PC-3 (cell line): ENCODE measurements around the gene LCNL1. TPM values are rescaled to one million over a fixed set of nuclear protein-coding genes. Genes with fewer than 3 reads are reported as not detected.
"Not testable (repeated sequence)": the region's sequence is repeated elsewhere in the genome, so short reads cannot be mapped to it uniquely, and the experiment has no call there.

ENCODE experiments used
- ATAC-seq: fragments of 200-7000 bp; cut with Tn5 transposase; 2 replicates; pipeline ENCODE4 v1.9.1; 2020; ENCODE audit warnings: mild to moderate bottlenecking, moderate library complexity
- BruUV-seq: library from RNA; stranded (reverse); fragments of 400-500 nt; replicated peaks from 2 replicates; lab custom pipeline; 2021; lab: Mats Ljungman, UMichigan
- CTCF ChIA-PET: fragments of 300-600 bp; sonication (Branson Sonifier 250); formaldehyde crosslinking; loops from one replicate; lab custom pipeline; 2022; ENCODE audit warnings: antibody characterized with exemption; lab: Charles Lee
- POLR2A ChIA-PET: fragments of 300-600 bp; sonication (Branson Sonifier 250); formaldehyde crosslinking; loops from one replicate; lab custom pipeline; 2022; ENCODE audit warnings: antibody characterized with exemption; ENCODE audit not compliant: unreplicated experiment; lab: Charles Lee
- DNase-seq: peaks from one replicate; pipeline ENCODE4 v3.0.0-alpha.2; 2015
- H2AFZ ChIP-seq: fragments of 300-600 bp; sonication (generic); 2 replicates; pipeline ENCODE4 v1.6.0; 2016; ENCODE audit warnings: antibody characterized with exemption, low read length
- H3F3A ChIP-seq: fragments of 300-600 bp; sonication (generic); one replicate; pipeline ENCODE4 v1.6.0; 2017; ENCODE audit warnings: antibody characterized with exemption, low read length, control low read depth, mild to moderate bottlenecking; ENCODE audit not compliant: unreplicated experiment
- H3K27ac ChIP-seq: fragments of 300-600 bp; sonication (generic); 2 replicates; pipeline ENCODE4 v1.5.1; 2016; ENCODE audit warnings: mild to moderate bottlenecking, low read length
- H3K27me3 ChIP-seq: fragments of 300-600 bp; sonication (generic); 2 replicates; pipeline ENCODE4 v1.6.1; 2016; ENCODE audit warnings: low read length, mixed read lengths
- H3K36me3 ChIP-seq: fragments of 300-600 bp; sonication (generic); 2 replicates; pipeline ENCODE4 v1.6.1; 2016; ENCODE audit warnings: low read depth, mixed run types, low read length, mixed read lengths
- H3K4me1 ChIP-seq: fragments of 300-600 bp; sonication (generic); 2 replicates; pipeline ENCODE4 v1.5.1; 2016; ENCODE audit warnings: low read length; ENCODE audit not compliant: insufficient read depth
- H3K4me2 ChIP-seq: fragments of 300-600 bp; sonication (generic); 2 replicates; pipeline ENCODE4 v1.6.0; 2016; ENCODE audit warnings: low read length
- H3K4me3 ChIP-seq: fragments of 300-600 bp; sonication (generic); 2 replicates; pipeline ENCODE4 v1.5.1; 2016; ENCODE audit warnings: mild to moderate bottlenecking, low read length, mixed read lengths
- H3K79me2 ChIP-seq: fragments of 300-600 bp; sonication (generic); 2 replicates; pipeline ENCODE4 v1.6.1; 2017; ENCODE audit warnings: low read length, mixed read lengths
- H3K9ac ChIP-seq: fragments of 300-600 bp; sonication (generic); 2 replicates; pipeline ENCODE4 v1.6.0; 2016; ENCODE audit warnings: mild to moderate bottlenecking, low read length
- H3K9me2 ChIP-seq: fragments of 300-600 bp; sonication (generic); replicated peaks from 2 replicates; pipeline ENCODE4 v1.6.1; 2016; ENCODE audit warnings: mixed run types, low read length, mixed read lengths
- H3K9me3 ChIP-seq: fragments of 300-600 bp; sonication (generic); 2 replicates; pipeline ENCODE4 v1.6.1; 2016; ENCODE audit warnings: low read length, mixed read lengths
- H4K20me1 ChIP-seq: fragments of 300-600 bp; sonication (generic); 2 replicates; pipeline ENCODE4 v1.6.1; 2016; ENCODE audit warnings: low read length, mixed read lengths
- EZH2 ChIP-seq: fragments of 300-600 bp; sonication (generic); IDR thresholded peaks from one replicate; pipeline ENCODE4 v1.6.1; 2017; ENCODE audit warnings: antibody characterized with exemption, mild to moderate bottlenecking, low read length; ENCODE audit not compliant: unreplicated experiment
- EZH2phosphoT487 ChIP-seq: fragments of 300-600 bp; sonication (generic); IDR thresholded peaks from 2 replicates; pipeline ENCODE4 v1.6.1; 2018; ENCODE audit warnings: mild to moderate bottlenecking, antibody characterized with exemption, low read length, borderline replicate concordance
- intact Hi-C: fragments of 100-400 bp; cut with micrococcal nuclease; formaldehyde crosslinking; loops from 2 replicates; pipeline ENCODE4 v1.9.0; 2023
- total RNA-seq: library from RNA; depleted of rRNA; stranded (reverse); fragments of >200 nt; gene quantifications from 2 replicates; pipeline ENCODE4 v1.2.3, GENCODE V29; 2014
- TF ChIP-seq, protein P1 (sequence below): fragments of 300-600 bp; sonication (generic); conservative IDR thresholded peaks from 2 replicates; pipeline ENCODE4 v1.5.1; 2017; ENCODE audit warnings: antibody characterized with exemption, low read depth, mild to moderate bottlenecking, low read length

Gene LCNL1
- total RNA-seq, 1 experiment from 2014 or later: not detected

GRCh38 chr9:137032858-137033257 is 50.1 kb downstream of the LCNL1 start:
- H3K4me3 ChIP-seq: no peak overlapping the region
- H3K9me3 ChIP-seq: no peaks in the 10 kb centered on the region
- H3K79me2 ChIP-seq: no peaks in the 10 kb centered on the region
- ChIA-PET POLR2A (no interaction called here), CTCF (no interaction called here)
- H4K20me1 ChIP-seq: no peaks in the 10 kb centered on the region
- no peak overlapping the region for H3K9ac ChIP-seq
- TF ChIP-seq, protein P1, sequence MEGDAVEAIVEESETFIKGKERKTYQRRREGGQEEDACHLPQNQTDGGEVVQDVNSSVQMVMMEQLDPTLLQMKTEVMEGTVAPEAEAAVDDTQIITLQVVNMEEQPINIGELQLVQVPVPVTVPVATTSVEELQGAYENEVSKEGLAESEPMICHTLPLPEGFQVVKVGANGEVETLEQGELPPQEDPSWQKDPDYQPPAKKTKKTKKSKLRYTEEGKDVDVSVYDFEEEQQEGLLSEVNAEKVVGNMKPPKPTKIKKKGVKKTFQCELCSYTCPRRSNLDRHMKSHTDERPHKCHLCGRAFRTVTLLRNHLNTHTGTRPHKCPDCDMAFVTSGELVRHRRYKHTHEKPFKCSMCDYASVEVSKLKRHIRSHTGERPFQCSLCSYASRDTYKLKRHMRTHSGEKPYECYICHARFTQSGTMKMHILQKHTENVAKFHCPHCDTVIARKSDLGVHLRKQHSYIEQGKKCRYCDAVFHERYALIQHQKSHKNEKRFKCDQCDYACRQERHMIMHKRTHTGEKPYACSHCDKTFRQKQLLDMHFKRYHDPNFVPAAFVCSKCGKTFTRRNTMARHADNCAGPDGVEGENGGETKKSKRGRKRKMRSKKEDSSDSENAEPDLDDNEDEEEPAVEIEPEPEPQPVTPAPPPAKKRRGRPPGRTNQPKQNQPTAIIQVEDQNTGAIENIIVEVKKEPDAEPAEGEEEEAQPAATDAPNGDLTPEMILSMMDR: no peak
- TF ChIP-seq EZH2: no peak
- TF ChIP-seq EZH2phosphoT487: no peak
- DNase-seq (no peak), ATAC-seq (no peak)
- no peaks in the 10 kb centered on the region for H3F3A ChIP-seq
- BruUV-seq: no TSS peak
- H2AFZ ChIP-seq: no peak overlapping the region
- no peaks in the 10 kb centered on the region for H3K27me3 ChIP-seq
- no peak overlapping the region for H3K4me2 ChIP-seq
- H3K27ac ChIP-seq: no peak overlapping the region
- peaks cover 15% of the 10 kb centered on the region for H3K4me1 ChIP-seq
- H3K9me2 ChIP-seq: no peaks in the 10 kb centered on the region
- intact Hi-C loops: no loop called here
- H3K36me3 ChIP-seq: no peaks in the 10 kb centered on the region

DNA sequence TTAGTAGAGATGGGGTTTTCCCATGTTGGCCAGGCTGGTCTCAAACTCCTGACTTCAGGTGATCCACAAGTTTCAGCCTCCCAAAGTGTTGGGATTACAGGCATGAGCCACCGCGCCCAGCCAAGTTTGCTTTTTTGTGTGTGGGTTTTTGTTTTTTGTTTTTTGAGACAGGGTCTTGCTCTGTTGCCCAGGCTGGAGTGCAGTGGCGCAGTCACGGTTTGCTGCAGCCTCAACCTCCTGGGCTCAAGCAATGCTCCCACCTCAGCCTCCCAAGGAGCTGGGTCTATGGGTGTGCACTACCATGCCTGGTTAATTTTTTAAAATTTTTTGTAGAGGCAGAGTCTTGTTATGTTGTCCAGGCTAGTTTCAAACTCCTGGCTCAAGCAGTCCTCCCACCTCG is 50.7 kb downstream of the LCNL1 start:
- POLR2A ChIA-PET, BruUV-seq, DNase-seq: not testable (repeated sequence)

DNA sequence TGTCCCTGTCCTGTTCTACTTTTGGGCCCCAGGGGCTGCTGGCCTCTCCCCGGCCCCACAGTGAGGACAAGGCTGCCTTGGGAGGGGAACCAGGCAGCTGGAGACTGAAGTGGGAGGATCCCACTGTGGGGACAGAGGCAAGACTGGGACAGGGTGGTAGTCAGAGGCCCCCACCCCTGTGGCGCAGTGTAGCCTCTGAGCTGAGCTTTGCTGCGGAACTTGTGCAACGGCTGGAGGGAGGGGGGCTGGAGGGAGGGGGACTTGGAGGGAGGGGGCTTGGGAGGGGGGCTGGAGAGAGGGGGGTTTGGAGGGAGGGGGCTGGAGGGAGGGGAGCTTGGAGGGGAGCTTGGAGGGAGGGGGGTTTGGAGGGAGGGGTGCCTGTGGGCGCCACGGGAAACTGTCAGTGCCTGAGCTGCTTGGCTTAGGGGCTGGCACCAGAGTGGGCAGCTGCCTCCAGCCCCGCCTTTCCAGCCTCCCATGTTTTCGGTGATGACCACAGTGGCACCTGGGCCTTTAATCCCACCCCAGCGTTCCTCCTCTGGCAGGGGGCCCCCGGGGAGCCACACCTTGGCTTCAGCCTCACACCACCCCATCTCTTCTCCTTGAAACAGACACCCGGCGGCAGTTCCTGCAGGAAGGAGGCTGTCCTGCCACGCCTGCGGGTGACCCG is 51.4 kb downstream of the LCNL1 start:
- ChIA-PET POLR2A (interaction anchor here (0.6 kb wide), 1 partner anchor 86 kb away, joined by 3 read pairs; no protein-coding TSS in a partner anchor), CTCF (interaction anchor here (0.6 to 2.0 kb wide), 5 partner anchors 13 to 179 kb away, joined by 3 to 17 read pairs (median 5); partner anchors contain the start of gene CLIC3)
- Histone ChIP-seq H3K27ac (no peak overlapping the region), H4K20me1 (no peaks in the 10 kb centered on the region), H3K4me3 (peak overlapping the region; percentile 57), H3K9me2 (no peaks in the 10 kb centered on the region), H2AFZ (peak overlapping the region; percentile 72; the same call in 1 of the 2 replicates), H3K27me3 (no peaks in the 10 kb centered on the region), H3K79me2 (no peaks in the 10 kb centered on the region), H3F3A (no peaks in the 10 kb centered on the region), H3K9me3 (no peaks in the 10 kb centered on the region), H3K36me3 (no peaks in the 10 kb centered on the region), H3K9ac (no peak overlapping the region), H3K4me1 (peaks cover 9% of the 10 kb centered on the region), H3K4me2 (peak overlapping the region; percentile 75)
- DNase-seq (no peak), ATAC-seq (0 out of 2 replicates have a peak, but pooled peaks have one; percentile 3)
- no peak for TF ChIP-seq EZH2phosphoT487
- TF ChIP-seq, protein P1: no peak
- TF ChIP-seq EZH2: no peak
- BruUV-seq: no TSS peak
- intact Hi-C loops: no loop called here

More for the DNA sequence above, 50.7 kb downstream of the LCNL1 start:
- ATAC-seq, H3K79me2 ChIP-seq, H3K4me2 ChIP-seq, H3K9ac ChIP-seq, H4K20me1 ChIP-seq, H3K36me3 ChIP-seq, H3K9me2 ChIP-seq, H3K9me3 ChIP-seq, H2AFZ ChIP-seq, intact Hi-C loops, H3K4me3 ChIP-seq, H3F3A ChIP-seq, H3K27ac ChIP-seq, H3K27me3 ChIP-seq, CTCF ChIA-PET: not testable (repeated sequence)
- H3K4me1 ChIP-seq: peaks cover 14% of the 10 kb centered on the region
